Coronary artery (tissue), 2 donors: ENCODE measurements around the gene KIAA0513.

ENCODE experiments used
- DNase-seq: peaks from one replicate; pipeline ENCODE4 v3.0.0-alpha.2; 2017; ENCODE audit warnings: low spot score
- H3K27ac ChIP-seq, 2 donors: fragments of 200-600 bp; sonication (generic); one replicate each; pipeline ENCODE4 v1.5.1; 2016 to 2019
- H3K4me3 ChIP-seq: fragments of 200-600 bp; sonication (generic); 2 replicates; pipeline ENCODE4 v1.5.1; 2016; ENCODE audit warnings: mild to moderate bottlenecking, moderate library complexity
- CTCF ChIP-seq: fragments of 200-600 bp; sonication (generic); IDR thresholded peaks from one replicate; pipeline ENCODE4 v1.5.1; 2019; ENCODE audit warnings: antibody characterized with exemption

Gene KIAA0513

DNA sequence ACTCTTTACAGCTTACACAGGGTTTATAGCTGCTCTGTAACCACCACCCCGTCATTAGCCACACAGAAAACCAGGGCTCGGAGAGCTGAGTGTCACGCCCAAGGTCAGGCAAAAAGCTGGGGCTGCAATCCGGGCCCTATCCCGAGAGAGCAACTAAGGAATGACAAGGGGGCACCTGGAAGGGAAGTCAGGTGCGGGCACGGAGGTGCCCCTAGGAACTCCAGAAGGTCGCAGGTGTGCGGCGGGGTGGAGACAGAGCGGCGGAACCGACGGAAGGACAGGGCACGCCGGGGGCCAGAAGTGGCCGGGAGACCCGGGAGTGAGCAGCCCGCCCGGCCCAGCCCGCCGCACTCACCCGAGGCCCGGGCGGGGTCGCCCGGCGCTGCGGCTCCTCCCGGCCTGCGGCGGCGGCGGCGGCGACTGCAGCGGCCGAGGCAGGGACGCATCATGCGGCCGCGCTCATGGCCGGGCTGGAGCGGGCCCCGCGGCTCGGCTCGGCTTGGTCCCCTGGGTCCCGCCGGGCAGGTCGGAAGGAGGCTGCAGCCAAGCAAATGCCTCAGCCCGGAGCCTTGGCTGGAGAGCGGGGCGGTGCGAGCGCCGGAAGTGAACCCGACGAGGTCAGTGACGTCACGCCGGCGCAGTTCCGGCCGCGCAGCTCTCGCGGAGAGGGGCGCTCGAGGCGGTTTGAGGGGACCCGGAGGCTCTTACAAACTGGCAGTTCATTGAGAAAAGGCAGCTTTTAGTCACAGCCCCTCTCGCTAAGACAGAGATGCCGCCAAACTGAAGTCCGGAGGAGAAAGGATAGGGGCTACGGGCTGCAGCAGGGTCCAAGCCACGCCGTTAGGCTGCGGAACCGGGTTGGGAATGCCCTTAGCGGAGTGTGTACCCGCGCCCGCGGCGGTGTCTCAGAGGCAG, 16.4 kb upstream of the KIAA0513 start, which contains the start of gene ZDHHC7:
Gene ZDHHC7 (minus strand): TSS at position 605 of the 915 bp plus-strand sequence. CDS start 20,917 bp downstream, outside the sequence.
- TF ChIP-seq CTCF = no peak
- Histone ChIP-seq H3K27ac (peak within 1 kb of the TSS; percentile 96 to 98), H3K4me3 (peak within 1 kb of the TSS; percentile 92)
- DNase-seq = peak; percentile 91

GRCh38 chr16:85011846-85012284, 15.7 kb upstream of the KIAA0513 start:
- peak overlapping the region; percentile 96 to 98 for H3K27ac ChIP-seq
- H3K4me3 ChIP-seq = peak overlapping the region; percentile 92
- no peak for DNase-seq
- no peak for TF ChIP-seq CTCF

DNA sequence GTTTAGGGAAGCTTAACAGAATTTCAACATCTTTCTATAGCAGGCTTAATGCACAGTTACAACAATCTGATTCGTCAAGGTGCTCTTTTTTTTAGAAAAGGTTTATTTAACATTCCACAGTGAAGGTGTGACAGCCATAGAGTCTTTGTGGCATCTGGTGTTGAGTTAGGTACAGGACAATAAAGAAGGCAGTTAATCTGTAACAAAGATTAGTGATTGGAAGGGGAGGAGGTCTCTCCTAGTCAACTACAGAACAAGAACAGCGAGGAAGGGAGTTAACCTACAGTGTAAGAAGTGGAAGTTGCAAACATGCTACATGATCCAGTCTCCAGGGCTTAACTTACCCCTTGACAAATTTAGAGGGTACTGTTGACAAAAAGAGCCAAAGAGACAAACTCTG, 13.3 kb upstream of the KIAA0513 start:
- DNase-seq = no peak
- no peak for TF ChIP-seq CTCF
- Histone ChIP-seq H3K27ac (no peak overlapping the region), H3K4me3 (no peak overlapping the region)

GRCh38 chr16:85015481-85016187, 12.0 kb upstream of the KIAA0513 start:
- no peak overlapping the region for H3K27ac ChIP-seq
- no peak for TF ChIP-seq CTCF
- no peak for DNase-seq
- no peak overlapping the region for H3K4me3 ChIP-seq

- no peak for DNase-seq
- TF ChIP-seq CTCF = no peak
- no peak overlapping the region for H3K4me3 ChIP-seq
- H3K27ac ChIP-seq = no peak overlapping the region
These were observed 10.4 kb upstream of the KIAA0513 start for GRCh38 chr16:85017151-85017550.

GRCh38 chr16:85017633-85018032, 10.0 kb upstream of the KIAA0513 start:
- TF ChIP-seq CTCF = no peak
- DNase-seq = no peak
- Histone ChIP-seq H3K27ac (no peak overlapping the region), H3K4me3 (no peak overlapping the region)
